Measurements from ENCODE around the gene RBBP5.

RBBP5 gene

DNA sequence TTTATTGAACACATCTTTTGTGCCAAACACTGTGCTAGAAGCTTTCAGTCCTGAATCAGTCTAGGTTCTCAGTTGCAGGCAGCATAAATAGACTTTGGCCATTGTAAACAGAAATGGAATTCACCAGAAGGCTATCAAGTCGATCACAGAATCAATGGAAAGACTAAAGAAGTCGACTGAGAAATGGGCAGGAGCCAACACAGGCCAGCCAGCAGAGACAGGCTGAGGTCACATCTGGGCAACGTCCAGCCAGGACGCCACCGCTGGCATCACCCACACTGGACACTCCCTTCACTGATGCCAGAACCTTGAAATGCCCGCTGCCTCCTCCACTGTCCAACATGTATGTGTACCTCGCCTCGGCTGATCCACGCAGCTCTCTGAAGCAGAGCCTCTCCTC lies 84.2 kb downstream of the RBBP5 start:
- in situ Hi-C loops (cut with MboI; ENCODE audit: low sequenced_read_pairs): no loop called here
- no peaks in the 10 kb centered on the region for H3K36me3 ChIP-seq (replicated peaks)
- no peaks in the 10 kb centered on the region for H3K4me1 ChIP-seq
- DNase-seq (ENCODE audit: low spot score in 2 of 2): no peak
- H3K27me3 ChIP-seq (ENCODE audit: low read depth): peaks cover 26% of the 10 kb centered on the region
- H3K9me3 ChIP-seq: no peaks in the 10 kb centered on the region
- H3K4me3 ChIP-seq: no peak overlapping the region
